GM10266 (cell line): ENCODE measurements around the gene EFNA5.
A peak's percentile ranks its signal among the peaks of the same experiment; 100 is the strongest.

Experiments
- DNase-seq: peaks from one replicate; pipeline ENCODE4 v3.0.0; 2012; ENCODE audit errors: extremely low spot score
- TF ChIP-seq, protein P1 (sequence below): IDR thresholded peaks from 2 replicates; pipeline ENCODE4 v1.5.1; 2012; ENCODE audit warnings: mild to moderate bottlenecking, low read depth; ENCODE audit not compliant: control insufficient read depth, insufficient read depth; ENCODE audit errors: missing control alignments

Gene EFNA5

DNA sequence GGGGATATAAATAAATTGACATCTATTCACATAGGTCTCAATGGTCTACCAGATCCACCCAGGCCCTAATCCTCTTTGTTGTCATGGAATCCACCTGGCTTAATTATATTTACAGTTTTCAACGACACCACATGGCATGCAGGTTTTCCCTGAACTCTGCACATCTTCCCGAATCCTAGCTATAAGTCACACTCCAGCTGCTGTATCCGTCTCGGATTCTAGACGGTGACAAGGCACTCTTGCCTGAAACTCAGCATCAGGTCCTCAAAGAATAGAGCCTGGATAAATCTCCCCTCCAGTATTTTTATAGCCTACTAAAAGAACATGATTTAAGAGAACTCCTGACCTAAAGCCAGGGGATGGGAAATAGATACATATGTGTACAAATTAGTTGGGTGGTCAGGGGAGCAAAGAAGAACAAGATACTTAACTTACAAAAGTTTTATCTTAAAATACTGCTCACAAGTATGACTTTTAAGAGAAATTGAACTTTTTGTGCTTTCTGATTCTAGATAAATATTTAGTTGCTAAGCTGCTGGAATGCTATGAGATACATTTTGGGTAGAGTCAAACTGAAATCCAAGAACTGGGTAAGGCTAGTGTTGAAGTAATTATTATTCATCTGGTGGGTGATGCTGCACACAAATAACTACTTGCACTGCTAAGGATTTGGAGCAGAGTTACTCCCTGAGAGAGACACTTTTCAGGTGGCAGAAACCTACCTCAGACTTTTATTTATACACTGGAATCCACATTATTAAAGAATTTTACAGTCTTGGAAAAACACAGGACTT is 187.3 kb downstream of the EFNA5 start:
- no peak for DNase-seq
- TF ChIP-seq, protein P1, sequence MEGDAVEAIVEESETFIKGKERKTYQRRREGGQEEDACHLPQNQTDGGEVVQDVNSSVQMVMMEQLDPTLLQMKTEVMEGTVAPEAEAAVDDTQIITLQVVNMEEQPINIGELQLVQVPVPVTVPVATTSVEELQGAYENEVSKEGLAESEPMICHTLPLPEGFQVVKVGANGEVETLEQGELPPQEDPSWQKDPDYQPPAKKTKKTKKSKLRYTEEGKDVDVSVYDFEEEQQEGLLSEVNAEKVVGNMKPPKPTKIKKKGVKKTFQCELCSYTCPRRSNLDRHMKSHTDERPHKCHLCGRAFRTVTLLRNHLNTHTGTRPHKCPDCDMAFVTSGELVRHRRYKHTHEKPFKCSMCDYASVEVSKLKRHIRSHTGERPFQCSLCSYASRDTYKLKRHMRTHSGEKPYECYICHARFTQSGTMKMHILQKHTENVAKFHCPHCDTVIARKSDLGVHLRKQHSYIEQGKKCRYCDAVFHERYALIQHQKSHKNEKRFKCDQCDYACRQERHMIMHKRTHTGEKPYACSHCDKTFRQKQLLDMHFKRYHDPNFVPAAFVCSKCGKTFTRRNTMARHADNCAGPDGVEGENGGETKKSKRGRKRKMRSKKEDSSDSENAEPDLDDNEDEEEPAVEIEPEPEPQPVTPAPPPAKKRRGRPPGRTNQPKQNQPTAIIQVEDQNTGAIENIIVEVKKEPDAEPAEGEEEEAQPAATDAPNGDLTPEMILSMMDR: no peak

DNA sequence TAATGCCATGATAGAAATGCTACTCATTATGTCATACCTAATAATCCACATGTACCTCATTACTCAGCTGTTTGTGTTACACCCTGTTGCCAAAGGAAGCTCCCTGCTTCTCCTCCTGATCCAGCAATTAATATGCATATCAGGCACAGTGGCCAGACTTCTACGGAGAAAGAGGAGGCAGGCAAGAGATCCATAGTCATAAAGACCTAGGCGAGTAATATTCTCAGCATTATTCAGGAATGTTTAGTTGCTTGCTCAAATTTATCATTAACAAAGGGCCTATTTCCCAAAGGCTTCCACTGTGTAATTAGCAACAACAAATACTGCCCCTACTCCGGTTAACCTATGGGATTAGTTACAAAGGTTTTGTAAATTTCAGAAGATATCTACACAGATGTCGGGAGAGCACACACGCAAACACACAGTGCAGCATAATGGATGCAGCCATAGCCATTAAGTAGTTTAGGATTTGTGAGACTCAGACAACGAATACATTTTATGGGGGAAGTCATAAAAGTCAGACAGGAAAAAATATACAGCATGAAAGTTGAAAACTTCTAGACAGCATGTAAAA is 192.6 kb downstream of the EFNA5 start:
- no peak for DNase-seq
- TF ChIP-seq, protein P1: no peak

DNA sequence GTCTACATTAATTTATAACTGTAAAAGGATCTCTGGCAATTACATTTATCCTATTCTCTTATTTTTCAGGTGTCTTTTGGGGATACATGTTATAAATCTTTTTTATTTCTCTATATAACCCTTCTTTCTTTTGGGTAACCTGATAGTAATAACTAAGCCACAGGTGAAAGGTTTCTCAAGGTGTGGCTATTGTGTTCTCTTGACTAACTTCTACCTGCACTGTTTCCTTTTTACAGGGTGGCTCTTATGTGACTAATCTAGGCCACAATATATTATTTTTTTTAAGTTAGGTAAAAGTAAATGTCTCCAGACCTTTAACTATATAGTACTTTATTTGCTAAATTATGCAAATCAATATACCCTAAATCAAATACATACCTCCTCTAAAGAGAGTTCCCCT is 193.2 kb downstream of the EFNA5 start:
- TF ChIP-seq, protein P1: no peak
- no peak for DNase-seq

DNA sequence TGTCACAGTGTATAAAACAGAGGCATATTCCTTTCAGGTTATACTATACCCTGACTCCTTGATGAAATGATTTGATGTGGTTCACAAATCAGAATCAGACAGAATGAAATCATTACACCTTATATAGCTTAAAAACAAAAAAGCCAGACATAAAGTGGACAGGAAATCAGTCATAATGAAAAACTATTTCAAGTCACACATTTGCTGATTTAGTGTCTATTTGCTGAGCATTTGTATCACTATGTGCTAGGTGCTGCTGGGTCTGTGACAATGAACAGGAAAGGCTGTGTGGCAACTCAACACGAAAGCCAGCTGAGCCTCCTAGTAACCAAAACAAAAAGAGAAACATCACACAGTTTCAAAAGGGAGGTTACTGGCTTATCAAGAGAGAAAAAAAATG is 194.0 kb downstream of the EFNA5 start:
- TF ChIP-seq, protein P1: no peak

DNA sequence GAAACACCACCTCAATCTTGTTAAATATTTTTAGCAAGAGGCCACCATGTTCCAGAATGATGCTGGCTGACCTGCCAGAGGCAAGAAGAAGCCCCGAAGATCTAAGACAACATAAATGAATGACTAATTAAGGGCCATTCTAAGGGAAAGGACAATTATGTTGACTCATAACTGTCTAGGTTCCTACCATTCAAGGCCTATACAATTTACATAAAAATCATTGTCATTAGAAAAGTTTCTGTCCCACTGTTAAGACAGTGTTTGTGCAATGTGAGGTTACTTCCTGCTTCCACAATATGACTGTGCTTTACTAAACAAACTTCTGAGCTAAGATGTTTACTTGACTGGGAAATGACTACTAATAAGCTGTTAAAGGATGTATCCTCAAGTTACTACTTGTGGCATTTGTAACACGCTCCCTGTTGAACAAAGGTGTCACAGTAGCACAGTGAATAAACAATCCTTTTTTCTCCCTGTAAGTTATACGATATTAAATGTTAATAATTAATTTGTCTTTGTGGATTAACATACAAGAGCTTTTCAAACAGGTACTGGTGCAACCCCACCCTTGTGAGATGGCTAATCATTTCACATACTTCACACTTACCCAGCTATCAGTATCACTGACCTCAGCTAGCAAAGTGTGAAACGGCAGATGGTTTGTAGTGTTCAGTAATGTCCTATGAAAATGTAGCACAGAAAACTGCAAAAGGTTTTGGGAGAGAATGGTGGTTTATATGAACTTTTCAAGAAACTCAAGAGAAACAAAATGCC is 195.8 kb downstream of the EFNA5 start:
- DNase-seq: no peak

More for the DNA sequence above, 194.0 kb downstream of the EFNA5 start:
- peak; percentile 47 for DNase-seq

DNA sequence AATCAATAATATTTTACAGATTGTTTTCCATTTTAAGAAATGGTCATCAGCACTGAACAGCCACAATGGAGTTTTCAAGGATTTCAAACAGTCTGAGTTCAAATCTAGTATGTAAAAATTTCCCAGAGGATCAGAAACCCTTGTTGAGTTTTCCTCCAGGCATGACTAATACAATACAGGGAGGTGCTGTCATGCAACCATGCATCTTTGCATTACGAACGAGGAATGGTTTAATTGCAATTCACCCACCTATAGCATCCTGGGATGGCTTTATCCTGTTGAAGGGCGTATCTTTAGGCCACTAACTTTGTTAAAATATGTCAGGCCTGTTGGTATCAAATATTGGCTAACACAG is 196.4 kb downstream of the EFNA5 start:
- TF ChIP-seq, protein P1: no peak
- no peak for DNase-seq

More for the DNA sequence above, 195.8 kb downstream of the EFNA5 start:
- TF ChIP-seq, protein P1: no peak

DNA sequence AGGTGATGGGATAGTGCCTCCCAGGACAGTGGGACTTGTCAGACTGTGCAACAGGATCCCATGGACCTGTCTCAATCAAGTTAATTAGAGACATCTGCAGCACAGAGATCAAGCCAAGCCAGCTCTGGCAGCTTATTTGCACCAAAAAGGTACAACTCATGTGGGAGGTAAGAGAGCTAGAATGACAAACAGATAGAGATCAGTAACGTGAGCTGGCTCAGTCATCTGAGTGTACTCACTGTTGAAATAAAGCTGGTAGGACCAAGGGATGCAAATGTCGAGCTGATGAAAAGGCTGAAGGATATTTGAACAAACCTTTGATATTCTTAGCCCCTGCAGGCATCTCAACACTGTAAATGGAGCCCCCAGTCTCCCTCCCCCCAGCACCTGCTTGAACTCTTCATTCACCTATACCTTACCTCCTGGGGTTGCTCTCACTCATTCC is 198.1 kb downstream of the EFNA5 start:
- TF ChIP-seq, protein P1: no peak
- no peak for DNase-seq
